GM13977 (cell line): ENCODE measurements around the gene RBM44.
"Not testable (repeated sequence)": the region's sequence is repeated elsewhere in the genome, so short reads cannot be mapped to it uniquely, and the experiment has no call there.

Source experiments
- DNase-seq: peaks from one replicate; pipeline ENCODE4 v3.0.0; 2012; ENCODE audit warnings: low spot score
- in situ Hi-C: fragments of 300-500 bp; cut with MboI; formaldehyde crosslinking; loops from one replicate; pipeline ENCODE4 v1.12.0; 2022; ENCODE audit warnings: low sequenced_read_pairs, low pct_unique_long_range_greater_than_20kb, mixed read lengths, inconsistent platforms; ENCODE audit not compliant: unreplicated experiment
- TF ChIP-seq, protein P1 (sequence below): IDR thresholded peaks from 2 replicates; pipeline ENCODE4 v1.5.1; 2012; ENCODE audit warnings: mild to moderate bottlenecking, control low read depth; ENCODE audit not compliant: insufficient read depth; ENCODE audit errors: extremely low read depth, missing control alignments

The RBM44 gene

DNA sequence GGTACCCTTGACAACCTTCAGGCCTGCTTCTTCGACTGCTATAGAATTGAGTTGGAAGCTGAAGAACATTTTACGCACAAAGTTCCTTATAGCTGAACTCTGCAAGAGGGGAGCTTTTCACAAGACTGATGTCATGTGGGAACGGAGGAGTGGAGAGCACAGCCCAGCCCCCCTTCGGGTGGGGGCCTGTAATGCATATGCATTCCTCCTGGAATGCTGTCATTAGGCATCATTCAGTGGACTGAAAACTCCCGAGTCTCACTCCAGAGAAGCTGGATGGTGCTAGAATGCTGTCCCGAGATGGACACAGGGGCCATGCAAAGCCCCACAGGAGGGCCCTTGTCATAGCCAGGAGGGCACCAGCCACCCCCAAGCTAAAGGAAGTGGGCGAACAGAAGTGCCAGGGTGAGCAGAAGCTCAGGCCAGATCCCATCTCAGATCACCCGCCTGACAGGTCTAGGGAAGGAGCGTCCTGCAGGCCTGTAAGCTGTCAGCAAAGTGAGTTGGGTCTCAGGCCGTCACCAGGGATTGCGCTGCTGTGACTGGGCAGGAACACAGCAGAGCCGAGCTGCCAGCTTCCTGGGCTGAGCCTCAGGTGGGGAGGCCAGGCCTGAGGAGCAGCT, 43.8 kb upstream of the RBM44 start:
- TF ChIP-seq, protein P1, sequence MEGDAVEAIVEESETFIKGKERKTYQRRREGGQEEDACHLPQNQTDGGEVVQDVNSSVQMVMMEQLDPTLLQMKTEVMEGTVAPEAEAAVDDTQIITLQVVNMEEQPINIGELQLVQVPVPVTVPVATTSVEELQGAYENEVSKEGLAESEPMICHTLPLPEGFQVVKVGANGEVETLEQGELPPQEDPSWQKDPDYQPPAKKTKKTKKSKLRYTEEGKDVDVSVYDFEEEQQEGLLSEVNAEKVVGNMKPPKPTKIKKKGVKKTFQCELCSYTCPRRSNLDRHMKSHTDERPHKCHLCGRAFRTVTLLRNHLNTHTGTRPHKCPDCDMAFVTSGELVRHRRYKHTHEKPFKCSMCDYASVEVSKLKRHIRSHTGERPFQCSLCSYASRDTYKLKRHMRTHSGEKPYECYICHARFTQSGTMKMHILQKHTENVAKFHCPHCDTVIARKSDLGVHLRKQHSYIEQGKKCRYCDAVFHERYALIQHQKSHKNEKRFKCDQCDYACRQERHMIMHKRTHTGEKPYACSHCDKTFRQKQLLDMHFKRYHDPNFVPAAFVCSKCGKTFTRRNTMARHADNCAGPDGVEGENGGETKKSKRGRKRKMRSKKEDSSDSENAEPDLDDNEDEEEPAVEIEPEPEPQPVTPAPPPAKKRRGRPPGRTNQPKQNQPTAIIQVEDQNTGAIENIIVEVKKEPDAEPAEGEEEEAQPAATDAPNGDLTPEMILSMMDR, result no peak
- in situ Hi-C loops, result no loop called here
- DNase-seq, result no peak

DNA sequence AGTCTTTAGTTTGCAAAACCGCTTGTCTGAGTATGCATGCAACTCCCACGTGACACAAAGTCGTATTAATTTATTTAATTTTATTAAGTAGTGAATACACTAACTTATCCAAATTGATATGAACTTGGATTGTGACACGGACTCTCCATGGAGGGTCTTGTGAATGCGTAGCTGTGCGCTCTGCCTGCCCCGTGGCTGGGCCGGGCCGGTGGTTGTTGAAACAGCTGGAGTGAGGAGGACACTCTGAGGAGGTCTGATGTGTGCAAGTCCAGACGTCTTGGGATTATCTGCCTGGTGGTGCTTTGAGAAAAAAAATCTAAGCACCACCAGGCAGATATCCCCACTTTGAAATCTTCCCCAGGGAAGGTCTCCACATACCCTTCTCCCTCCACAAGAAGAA, 41.0 kb upstream of the RBM44 start:
- TF ChIP-seq, protein P1, result no peak
- in situ Hi-C loops, result no loop called here

DNA sequence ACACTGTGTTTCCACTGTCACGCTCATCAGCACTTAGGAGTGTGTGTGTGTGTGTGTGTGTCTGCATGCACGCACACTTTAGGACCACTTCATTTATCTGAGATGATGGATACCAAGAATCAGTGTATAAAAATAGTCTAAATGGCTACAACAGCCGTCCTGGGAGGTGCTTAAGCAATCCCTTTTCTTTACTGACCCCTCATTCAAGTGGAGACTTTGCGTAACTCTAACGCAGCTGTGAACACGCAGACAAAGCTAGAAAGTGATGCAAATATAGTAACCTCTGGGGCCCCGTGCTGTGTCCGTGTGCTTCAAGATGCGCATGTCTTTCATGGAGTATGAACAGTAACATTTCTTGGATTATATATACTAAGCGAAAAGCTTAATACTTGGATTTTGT, 40.4 kb upstream of the RBM44 start:
- TF ChIP-seq, protein P1, result no peak
- DNase-seq, result no peak
- in situ Hi-C loops, result no loop called here

More for the DNA sequence above, 41.0 kb upstream of the RBM44 start:
- DNase-seq, result no peak

DNA sequence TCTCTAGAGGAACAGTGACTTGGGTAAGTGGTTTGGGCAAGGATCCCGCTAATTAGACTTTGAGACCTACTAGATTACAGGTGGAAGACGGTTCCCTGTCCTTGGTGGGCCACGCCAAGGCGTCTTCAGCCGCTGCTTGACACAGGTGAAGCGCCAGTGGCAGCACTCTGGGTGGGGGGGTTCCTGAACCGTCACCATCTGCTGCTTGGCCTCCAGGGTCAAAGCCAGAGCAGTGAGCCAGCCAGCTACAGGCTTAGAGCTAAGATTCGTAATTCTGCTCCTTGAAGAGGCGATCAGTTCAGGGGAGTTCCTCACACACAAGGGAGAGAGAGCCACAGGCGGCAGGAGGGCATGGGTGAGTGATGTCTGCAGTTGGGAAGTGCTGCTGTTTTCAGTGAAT, 39.4 kb upstream of the RBM44 start:
- in situ Hi-C loops, result no loop called here
- TF ChIP-seq, protein P1, result no peak
- DNase-seq, result no peak

DNA sequence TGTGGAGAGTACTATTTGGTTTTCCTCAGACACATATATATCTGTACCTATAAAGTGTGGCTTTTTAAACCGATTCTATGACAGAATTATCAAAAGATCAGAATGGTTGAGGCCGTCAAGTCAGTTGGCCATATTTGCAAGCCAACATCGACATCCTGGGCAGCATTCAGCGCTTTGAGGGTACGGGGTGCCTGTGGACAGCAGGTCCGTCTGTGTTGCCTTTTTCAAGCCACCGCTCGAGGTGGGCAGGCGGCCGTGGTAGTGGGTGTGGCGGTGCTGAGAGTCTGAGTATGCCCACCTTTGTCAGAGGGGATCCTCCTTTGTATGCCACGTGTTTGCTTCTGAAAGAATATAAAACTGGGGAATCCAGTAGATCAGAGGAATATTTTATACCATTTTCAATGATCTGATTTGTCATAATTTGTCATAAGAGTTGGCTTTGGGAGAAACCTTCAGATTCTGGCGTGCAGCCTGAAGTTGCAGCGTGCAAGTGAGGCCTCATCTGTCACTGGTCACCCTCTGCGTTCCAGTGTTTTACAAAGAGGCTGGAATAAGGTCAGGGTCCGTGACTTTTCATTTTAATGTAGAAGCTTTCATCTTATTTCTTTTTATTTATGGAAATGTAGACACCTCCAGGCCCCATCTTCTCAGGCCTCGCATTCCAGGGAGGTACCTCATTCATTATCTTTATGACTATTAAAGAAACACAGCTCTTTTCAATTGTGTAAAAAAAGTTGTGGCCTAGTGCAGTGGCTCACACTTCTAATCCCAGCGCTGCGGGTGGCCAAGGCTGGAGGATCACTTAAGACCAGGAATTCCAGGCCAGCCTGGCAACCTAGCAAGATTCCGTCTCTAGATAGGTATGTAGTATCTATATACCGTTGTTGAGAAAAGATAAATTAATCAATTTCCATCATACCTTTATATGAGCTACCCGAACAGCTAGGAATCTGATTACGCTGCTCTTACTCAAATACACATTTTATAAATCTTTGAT, 37.8 kb upstream of the RBM44 start:
- TF ChIP-seq, protein P1, result no peak
- no peak for DNase-seq
- in situ Hi-C loops, result no loop called here

DNA sequence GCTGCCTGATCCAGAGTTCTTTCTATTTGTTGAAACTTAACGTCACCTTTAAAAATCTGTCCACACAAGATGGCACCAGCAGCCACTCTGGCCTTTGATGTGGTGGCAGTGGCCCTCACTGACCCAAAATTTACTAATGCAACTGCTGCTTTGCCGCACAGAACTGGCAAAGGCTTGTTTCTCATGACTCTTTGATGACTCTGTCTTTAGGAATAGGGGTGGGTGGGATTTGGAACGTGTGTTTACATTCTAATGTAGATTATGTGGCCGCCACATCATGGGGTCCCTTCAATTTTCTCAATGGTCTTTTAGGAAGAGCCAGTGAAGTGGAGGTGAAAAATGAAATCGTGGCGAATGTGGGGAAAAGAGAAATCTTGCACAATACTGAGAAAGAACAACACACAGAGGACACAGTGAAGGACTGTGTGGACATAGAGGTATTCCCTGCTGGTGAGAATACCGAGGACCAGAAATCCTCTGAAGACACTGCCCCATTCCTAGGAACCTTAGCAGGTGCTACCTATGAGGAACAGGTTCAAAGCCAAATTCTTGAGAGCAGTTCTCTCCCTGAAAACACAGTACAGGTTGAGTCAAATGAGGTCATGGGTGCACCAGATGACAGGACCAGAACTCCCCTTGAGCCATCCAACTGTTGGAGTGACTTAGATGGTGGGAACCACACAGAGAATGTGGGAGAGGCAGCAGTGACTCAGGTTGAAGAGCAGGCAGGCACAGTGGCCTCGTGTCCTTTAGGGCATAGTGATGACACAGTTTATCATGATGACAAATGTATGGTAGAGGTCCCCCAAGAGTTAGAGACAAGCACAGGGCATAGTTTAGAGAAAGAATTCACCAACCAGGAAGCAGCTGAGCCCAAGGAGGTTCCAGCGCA, 36.0 kb upstream of the RBM44 start:
- in situ Hi-C loops, DNase-seq: not testable (repeated sequence)
